T-cell (primary cell): ENCODE measurements around the gene CALR. TPM values are rescaled to one million over a fixed set of nuclear protein-coding genes. Genes with fewer than 3 reads are reported as not detected.

ENCODE experiments used
- ATAC-seq, 4 experiments: fragments of 200-7000 bp in 3 of 4; fragments of 150-1000 bp in 1 of 4; cut with Tn5 transposase; replicated peaks in 1 of 4; 1 replicate in 3 of 4; 2 replicates in 1 of 4; pipeline ENCODE4 v1.10.0; 2021; ENCODE audit warnings: moderate library complexity in 3 of 4, mild to moderate bottlenecking in 2 of 4, moderate number of reproducible peaks in 1 of 4
- CTCF ChIA-PET, 2 donors: fragments of 300-600 bp; sonication (Branson Sonifier 250); formaldehyde crosslinking; loops; one replicate each; lab custom pipeline; 2022; ENCODE audit warnings: antibody characterized with exemption in 2 of 2; lab: Charles Lee
- POLR2A ChIA-PET, 2 donors: fragments of 300-600 bp; sonication (Branson Sonifier 250); formaldehyde crosslinking; loops; one replicate each; lab custom pipeline; 2022; ENCODE audit warnings: antibody characterized with exemption in 2 of 2; lab: Charles Lee
- DNase-seq, 35 experiments: peaks; one replicate each; pipeline versions ENCODE4 v3.0.0 to v3.0.0-alpha.2; 2013 to 2023
- H3K27ac ChIP-seq: one replicate; pipeline ENCODE4 v1.5.1; 2013; ENCODE audit warnings: low read length
- H3K27me3 ChIP-seq, 2 experiments: replicated peaks in 1 of 2; 1 replicate in 1 of 2; 2 replicates in 1 of 2; pipeline versions ENCODE4 v1.6.1 to v1.7.0; 2013; ENCODE audit warnings: low read length in 1 of 2, mixed read lengths in 1 of 2; ENCODE audit not compliant: control insufficient read depth in 2 of 2, insufficient read depth in 2 of 2; ENCODE audit errors: extremely low read depth in 1 of 2
- H3K36me3 ChIP-seq, 2 donors: 1 replicate in 1 of 2; 2 replicates in 1 of 2; pipeline versions ENCODE4 v1.6.1 to v1.7.0; 2013; ENCODE audit warnings: low read length in 1 of 2; ENCODE audit not compliant: control insufficient read depth in 2 of 2, insufficient read depth in 1 of 2; ENCODE audit errors: extremely low read depth in 1 of 2
- H3K4me1 ChIP-seq, 2 experiments: 1 replicate in 1 of 2; 2 replicates in 1 of 2; pipeline versions ENCODE4 v1.6.1 to v1.7.0; 2013; ENCODE audit warnings: low read length in 2 of 2, mixed read lengths in 1 of 2; ENCODE audit not compliant: insufficient read depth in 2 of 2, control insufficient read depth in 1 of 2; ENCODE audit errors: extremely low read depth in 1 of 2
- H3K4me3 ChIP-seq, 2 donors: 1 replicate in 1 of 2; 2 replicates in 1 of 2; pipeline versions ENCODE4 v1.5.1 to v1.7.0; 2013; ENCODE audit warnings: mild to moderate bottlenecking in 2 of 2, low read length in 1 of 2, moderate library complexity in 1 of 2; ENCODE audit not compliant: control insufficient read depth in 1 of 2; ENCODE audit errors: extremely low read depth in 1 of 2
- H3K9me3 ChIP-seq: 2 replicates; pipeline ENCODE4 v1.7.0; 2013
- H3K27ac Mint-ChIP-seq, 2 donors: one replicate each; pipeline ENCODE4 v1.8.0; 2020 to 2021; ENCODE audit warnings: mild to moderate bottlenecking in 2 of 2, mixed read lengths in 2 of 2
- H3K27me3 Mint-ChIP-seq, 2 donors: one replicate each; pipeline ENCODE4 v1.8.0; 2021 to 2022; ENCODE audit warnings: mixed read lengths in 2 of 2
- H3K36me3 Mint-ChIP-seq: one replicate; pipeline ENCODE4 v1.8.0; 2021; ENCODE audit warnings: mixed read lengths
- H3K4me1 Mint-ChIP-seq, 3 donors: one replicate each; pipeline ENCODE4 v1.8.0; 2020 to 2022; ENCODE audit warnings: mixed read lengths in 3 of 3, mild to moderate bottlenecking in 1 of 3
- H3K4me3 Mint-ChIP-seq, 3 donors: one replicate each; pipeline ENCODE4 v1.8.0; 2020 to 2022; ENCODE audit warnings: mild to moderate bottlenecking in 3 of 3, mixed read lengths in 3 of 3, moderate library complexity in 3 of 3
- H3K9me3 Mint-ChIP-seq, 3 donors: one replicate each; pipeline ENCODE4 v1.8.0; 2020 to 2022; ENCODE audit warnings: mixed read lengths in 3 of 3
- WGBS: methylation state at CpG from one replicate; pipeline ENCODE4 v1.1.5; 2013; ENCODE audit warnings: missing lambda C conversion rate; ENCODE audit not compliant: insufficient coverage; 5-methylcytosine and 5-hydroxymethylcytosine counted together
- total RNA-seq, 35 experiments: library from RNA in 6 of 35; stranded (reverse) in 6 of 35; fragments of 120-200 nt in 1 of 35; gene quantifications; one replicate each; pipeline versions ENCODE4 v1.2.1 to v1.2.4 and lab custom pipeline; 2013 to 2026

Gene CALR
- total RNA-seq, 5 donors from 2014 or later (not counting 1 experiment from before 2014, with no cell fraction given): 429 to 530 (median 501) TPM

GRCh38 chr19:12896460-12896859 is 41.9 kb upstream of the CALR start:
- no peak overlapping the region for H3K4me3 ChIP-seq
- no peak overlapping the region for H3K27ac ChIP-seq
- ChIA-PET POLR2A (no interaction called here), CTCF (no interaction called here)
- no peak for ATAC-seq
- DNase-seq: no peak
- H3K27ac Mint-ChIP-seq: no peak overlapping the region
- no peaks in the 10 kb centered on the region for H3K27me3 ChIP-seq
- peaks cover 19 to 56% of the 10 kb centered on the region in 2 donors for H3K36me3 ChIP-seq
- H3K27me3 Mint-ChIP-seq: no peaks in the 10 kb centered on the region
- WGBS: 95% methylated on average over 16 of the region's 17 CpGs
- H3K4me1 ChIP-seq: peaks cover 6 to 9% of the 10 kb centered on the region in 2 experiments
- H3K4me1 Mint-ChIP-seq: peaks cover 9 to 12% (median 10%) of the 10 kb centered on the region in 3 donors
- H3K9me3 ChIP-seq: no peaks in the 10 kb centered on the region
- H3K9me3 Mint-ChIP-seq: no peaks in the 10 kb centered on the region
- peaks cover 34% of the 10 kb centered on the region for H3K36me3 Mint-ChIP-seq
- no peak overlapping the region for H3K4me3 Mint-ChIP-seq

DNA sequence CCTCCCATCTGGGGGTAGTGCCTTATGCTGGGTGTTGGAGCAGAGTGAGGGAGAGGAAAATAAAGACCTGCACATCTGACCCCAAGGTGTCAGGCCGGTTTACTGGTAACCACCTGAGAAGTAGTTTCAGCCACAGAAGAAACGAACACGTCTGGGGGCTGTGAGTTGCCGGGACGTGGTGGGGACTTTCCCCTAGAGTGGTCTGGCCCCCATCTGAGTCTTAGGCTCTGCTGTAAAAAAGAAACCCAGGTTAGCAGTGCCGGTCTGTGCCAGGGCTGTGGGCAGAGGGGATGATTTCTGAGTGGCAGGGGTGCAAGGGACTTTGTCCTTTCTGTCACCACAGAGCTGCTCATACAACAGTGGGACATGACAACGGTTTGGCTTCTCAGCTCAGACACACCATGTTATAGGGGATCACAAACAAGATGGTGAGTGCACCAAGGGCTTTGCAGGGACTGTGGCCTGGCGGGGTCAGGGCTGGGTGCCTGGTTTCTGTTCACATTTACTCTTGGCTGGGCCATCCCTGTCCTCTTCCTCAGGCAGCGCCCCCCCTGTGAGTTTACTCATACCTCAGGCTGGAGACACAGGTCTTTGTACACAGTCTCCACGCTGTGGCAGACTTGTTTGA is 38.4 kb upstream of the CALR start:
- Mint-ChIP-seq H3K27ac (no peak overlapping the region), H3K36me3 (peaks cover 16% of the 10 kb centered on the region)

GRCh38 chr19:12907166-12907565 is 31.2 kb upstream of the CALR start:
- no peak overlapping the region for H3K27ac ChIP-seq
- H3K4me3 ChIP-seq: no peak overlapping the region
- no peaks in the 10 kb centered on the region for H3K27me3 ChIP-seq
- 94% methylated on average over 6 of the region's 9 CpGs for WGBS
- Mint-ChIP-seq H3K4me3 (no peak overlapping the region), H3K9me3 (no peaks in the 10 kb centered on the region), H3K4me1 (peaks cover 0 to 1% (median 0%) of the 10 kb centered on the region in 3 donors), H3K27me3 (no peaks in the 10 kb centered on the region), H3K36me3 (no peaks in the 10 kb centered on the region), H3K27ac (no peak overlapping the region)
- H3K4me1 ChIP-seq: no peaks in the 10 kb centered on the region
- ChIA-PET POLR2A (no interaction called here), CTCF (no interaction called here)
- H3K9me3 ChIP-seq: no peaks in the 10 kb centered on the region
- H3K36me3 ChIP-seq: no peaks in the 10 kb centered on the region
- no peak for DNase-seq
- no peak for ATAC-seq

More for the DNA sequence above, 38.4 kb upstream of the CALR start:
- H3K4me1 ChIP-seq: no peaks in the 10 kb centered on the region
- no peak for ATAC-seq
- CTCF ChIA-PET: no interaction called here
- DNase-seq: no peak
- POLR2A ChIA-PET: interaction anchor here (0.5 to 0.6 kb wide), 2 partner anchors 28 to 53 kb away, joined by 5 read pairs; no protein-coding TSS in a partner anchor
- Mint-ChIP-seq H3K9me3 (no peaks in the 10 kb centered on the region), H3K4me3 (no peak overlapping the region), H3K27me3 (no peaks in the 10 kb centered on the region), H3K4me1 (no peaks in the 10 kb centered on the region)
- H3K9me3 ChIP-seq: no peaks in the 10 kb centered on the region
- no peaks in the 10 kb centered on the region for H3K27me3 ChIP-seq
- H3K27ac ChIP-seq: no peak overlapping the region
- peaks cover 16 to 42% of the 10 kb centered on the region in 2 donors for H3K36me3 ChIP-seq
- no peak overlapping the region for H3K4me3 ChIP-seq
- 29% methylated on average over 7 of the region's 10 CpGs for WGBS

GRCh38 chr19:12912571-12912970 is 25.8 kb upstream of the CALR start:
- Mint-ChIP-seq H3K4me1 (peaks cover 20 to 32% (median 25%) of the 10 kb centered on the region in 3 donors), H3K27me3 (no peaks in the 10 kb centered on the region), H3K36me3 (no peaks in the 10 kb centered on the region), H3K4me3 (no peak overlapping the region), H3K27ac (peak overlapping the region; percentile 34 to 69), H3K9me3 (no peaks in the 10 kb centered on the region)
- no peak overlapping the region for H3K27ac ChIP-seq
- ATAC-seq: no peak
- ChIA-PET CTCF (interaction anchor here in 1 of 2 donors (0.7 kb wide), 1 partner anchor 21 kb away, joined by 4 read pairs; the partner anchor contains the start of gene GCDH), POLR2A (interaction anchor here in 1 of 2 donors (0.7 kb wide), 1 partner anchor 28 kb away, joined by 3 read pairs; no protein-coding TSS in a partner anchor)
- WGBS: 100% methylated on average over 3 of the region's 4 CpGs
- H3K36me3 ChIP-seq: no peaks in the 10 kb centered on the region
- no peaks in the 10 kb centered on the region for H3K27me3 ChIP-seq
- no peak overlapping the region for H3K4me3 ChIP-seq
- peaks cover 8 to 27% of the 10 kb centered on the region in 2 experiments for H3K4me1 ChIP-seq
- DNase-seq: no peak
- H3K9me3 ChIP-seq: no peaks in the 10 kb centered on the region

- Mint-ChIP-seq H3K27ac (peak overlapping the region; percentile 97), H3K27me3 (no peaks in the 10 kb centered on the region), H3K9me3 (no peaks in the 10 kb centered on the region), H3K36me3 (no peaks in the 10 kb centered on the region), H3K4me1 (peaks cover 20 to 32% (median 25%) of the 10 kb centered on the region in 3 donors), H3K4me3 (peak overlapping the region in 1 of 3 donors; percentile 80)
- CTCF ChIA-PET: interaction anchor here (0.5 to 1.4 kb wide), 5 partner anchors 21 to 236 kb away, joined by 3 to 4 read pairs (median 3); partner anchors contain the start of gene GCDH (in 1 of the 2)
- peak overlapping the region; percentile 72 for H3K27ac ChIP-seq
- no peaks in the 10 kb centered on the region for H3K9me3 ChIP-seq
- no peak overlapping the region for H3K4me3 ChIP-seq
- DNase-seq: no peak
- ATAC-seq: no peak
- peaks cover 0 to 2% of the 10 kb centered on the region in 2 experiments for H3K27me3 ChIP-seq
- peaks cover 8 to 28% of the 10 kb centered on the region in 2 experiments for H3K4me1 ChIP-seq
- 87% methylated on average over 21 of the region's 22 CpGs for WGBS
- POLR2A ChIA-PET: interaction anchor here (0.7 to 0.8 kb wide), 3 partner anchors 28 to 187 kb away, joined by 3 to 4 read pairs (median 3); no protein-coding TSS in a partner anchor
- no peaks in the 10 kb centered on the region for H3K36me3 ChIP-seq
Observed at GRCh38 chr19:12913011-12913561, 25.3 kb upstream of the CALR start.

DNA sequence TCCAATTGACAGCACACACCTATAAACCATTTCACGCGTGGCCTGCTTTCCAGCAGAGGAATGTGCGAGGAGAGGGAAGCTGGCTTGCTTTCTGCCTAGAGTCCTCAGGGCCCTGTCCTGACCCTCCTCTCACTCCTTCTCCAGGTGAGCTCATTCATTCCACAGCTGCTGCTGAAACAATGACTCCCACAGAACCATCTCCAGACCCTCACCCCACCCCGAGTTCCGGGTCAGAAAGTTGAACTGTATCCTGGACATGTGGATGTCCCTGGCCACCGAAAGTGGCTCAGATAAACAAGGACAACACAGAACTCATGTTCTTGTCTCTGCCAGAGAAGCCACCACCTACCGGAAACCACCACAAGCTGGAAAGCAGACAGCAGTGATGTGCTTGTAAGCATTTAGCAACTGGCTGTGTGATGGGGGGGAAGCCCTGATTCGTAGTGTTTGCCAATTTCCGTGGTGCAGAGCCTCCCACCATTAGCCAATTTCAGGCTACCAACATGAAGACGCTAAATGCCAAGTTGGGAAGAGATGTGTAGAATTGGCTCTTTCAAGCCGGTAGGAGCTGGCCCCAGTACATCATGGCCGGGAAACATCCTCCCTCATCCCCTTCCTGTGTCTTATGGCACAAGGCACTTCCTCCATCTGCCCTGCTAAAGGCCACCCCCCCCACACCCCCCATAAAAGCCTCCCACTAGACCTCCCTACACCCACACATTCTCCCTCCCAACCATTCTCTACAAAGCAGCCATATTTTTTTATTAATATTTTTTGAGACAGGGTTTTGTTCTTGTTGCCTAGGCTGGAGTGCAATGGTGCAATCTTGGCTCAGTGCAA is 24.3 kb upstream of the CALR start:
- ATAC-seq: peak; percentile 83 to 93 (median 93)
- Mint-ChIP-seq H3K36me3 (no peaks in the 10 kb centered on the region), H3K27me3 (no peaks in the 10 kb centered on the region), H3K4me1 (peaks cover 27 to 37% (median 29%) of the 10 kb centered on the region in 3 donors), H3K9me3 (no peaks in the 10 kb centered on the region), H3K4me3 (peak overlapping the region; percentile 48 to 80 (median 49)), H3K27ac (peak overlapping the region; percentile 97)
- CTCF ChIA-PET: interaction anchor here (0.5 to 1.4 kb wide), 5 partner anchors 20 to 263 kb away, joined by 3 to 4 read pairs (median 3); no protein-coding TSS in a partner anchor
- POLR2A ChIA-PET: interaction anchor here (0.6 to 0.8 kb wide), 3 partner anchors 43 to 1174 kb away, joined by 3 to 9 read pairs (median 4); no protein-coding TSS in a partner anchor
- Histone ChIP-seq H3K36me3 (no peaks in the 10 kb centered on the region), H3K4me3 (no peak overlapping the region), H3K9me3 (no peaks in the 10 kb centered on the region), H3K27ac (peak overlapping the region; percentile 72), H3K4me1 (peaks cover 8 to 38% of the 10 kb centered on the region in 2 experiments), H3K27me3 (peaks cover 0 to 4% of the 10 kb centered on the region in 2 experiments)
- DNase-seq: peak; percentile 43 to 76 (median 61)
- 25% methylated on average over 4 of the region's 12 CpGs for WGBS
